Stimulated activated CD8-positive, alpha-beta memory T cell treated with anti-CD3 and anti-CD28 coated beads, Interleukin-12 subunit alpha, Interleukin-12 subunit beta, amount 100 ng/mL, for 24 hours (primary cell): Measurements from ENCODE around the gene USP36.
A peak's percentile ranks its signal among the peaks of the same experiment; 100 is the strongest.
"Not testable (repeated sequence)": the region's sequence is repeated elsewhere in the genome, so short reads cannot be mapped to it uniquely, and the experiment has no call there.

Experiments used
- DNase-seq: peaks from one replicate; pipeline ENCODE4 v3.0.0-alpha.2; 2020; ENCODE audit errors: extremely low read depth

Gene USP36

DNA sequence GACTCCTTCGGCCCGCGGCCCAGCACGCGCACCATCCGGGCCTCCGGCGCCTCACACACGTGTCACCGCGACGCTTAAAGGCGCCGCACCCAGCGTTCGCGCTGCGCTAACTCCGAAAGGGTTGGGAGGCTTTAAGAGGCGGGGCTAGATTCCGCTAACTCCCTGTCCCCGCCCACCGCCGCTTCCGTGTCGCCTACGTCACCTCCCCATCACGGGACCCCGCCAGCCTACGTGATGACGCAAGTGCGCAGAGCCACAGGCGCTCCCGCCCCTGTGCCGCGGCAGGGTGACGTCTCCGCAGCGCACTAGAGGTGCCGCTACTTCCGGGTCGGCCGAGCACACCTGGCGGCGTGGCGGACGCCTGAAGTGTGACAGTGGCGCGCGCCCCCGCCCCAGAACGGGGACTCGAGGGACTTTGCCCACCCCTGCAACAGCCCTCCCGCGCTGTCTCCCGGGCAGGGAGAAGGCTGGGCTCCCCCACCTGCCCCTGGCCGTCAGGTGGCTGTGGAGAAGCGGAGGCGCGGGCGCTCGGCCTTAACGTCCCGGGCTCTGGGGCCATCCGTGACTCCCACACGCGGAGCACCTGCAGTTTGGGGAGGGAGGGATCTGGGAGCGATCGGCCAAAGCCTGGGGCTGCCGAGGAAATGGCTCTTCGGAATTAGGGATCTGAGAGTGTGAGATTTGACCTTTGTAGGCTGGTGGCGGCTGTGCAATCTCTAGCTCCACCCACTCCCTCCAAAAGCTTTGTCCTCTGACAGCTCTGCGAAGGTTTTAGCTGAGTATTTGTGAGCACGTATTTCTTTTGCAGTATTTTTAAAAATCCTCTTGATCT is at the start of gene USP36:
Gene USP36 (minus strand): TSS at position 35 of the 832 bp plus-strand sequence. CDS start 4,451 bp downstream, outside the sequence.
- peak; percentile 100 for DNase-seq

- not testable (repeated sequence) for DNase-seq
These were observed 49.5 kb upstream of the USP36 start for GRCh38 chr17:78890096-78890495.

GRCh38 chr17:78889531-78889930 is 48.9 kb upstream of the USP36 start:
- no peak for DNase-seq

- DNase-seq: no peak
These were observed 48.4 kb upstream of the USP36 start for GRCh38 chr17:78888941-78889518.

DNA sequence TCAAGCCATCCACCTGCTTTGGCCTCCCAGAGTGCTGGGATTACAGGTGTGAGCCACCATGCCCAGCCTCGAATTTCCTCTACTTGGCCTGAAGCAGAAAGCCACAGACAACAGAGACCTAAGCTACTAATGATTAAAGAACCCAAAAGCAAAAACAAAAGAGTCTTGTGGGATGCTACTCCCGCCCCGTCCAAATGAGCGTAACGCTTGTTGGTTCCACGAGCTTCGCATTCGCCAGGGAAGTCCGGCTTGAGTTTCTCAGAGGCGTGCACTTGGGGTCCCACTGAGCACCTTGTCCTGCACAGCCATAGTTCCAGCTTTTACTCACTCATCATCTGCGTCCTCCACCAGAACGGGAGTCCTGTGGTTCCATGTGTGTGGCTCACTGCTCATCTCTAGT is 46.3 kb upstream of the USP36 start:
- no peak for DNase-seq

- DNase-seq: no peak
These were observed 45.3 kb upstream of the USP36 start for GRCh38 chr17:78885956-78886355.

GRCh38 chr17:78884876-78885667 is 44.5 kb upstream of the USP36 start:
- no peak for DNase-seq

DNA sequence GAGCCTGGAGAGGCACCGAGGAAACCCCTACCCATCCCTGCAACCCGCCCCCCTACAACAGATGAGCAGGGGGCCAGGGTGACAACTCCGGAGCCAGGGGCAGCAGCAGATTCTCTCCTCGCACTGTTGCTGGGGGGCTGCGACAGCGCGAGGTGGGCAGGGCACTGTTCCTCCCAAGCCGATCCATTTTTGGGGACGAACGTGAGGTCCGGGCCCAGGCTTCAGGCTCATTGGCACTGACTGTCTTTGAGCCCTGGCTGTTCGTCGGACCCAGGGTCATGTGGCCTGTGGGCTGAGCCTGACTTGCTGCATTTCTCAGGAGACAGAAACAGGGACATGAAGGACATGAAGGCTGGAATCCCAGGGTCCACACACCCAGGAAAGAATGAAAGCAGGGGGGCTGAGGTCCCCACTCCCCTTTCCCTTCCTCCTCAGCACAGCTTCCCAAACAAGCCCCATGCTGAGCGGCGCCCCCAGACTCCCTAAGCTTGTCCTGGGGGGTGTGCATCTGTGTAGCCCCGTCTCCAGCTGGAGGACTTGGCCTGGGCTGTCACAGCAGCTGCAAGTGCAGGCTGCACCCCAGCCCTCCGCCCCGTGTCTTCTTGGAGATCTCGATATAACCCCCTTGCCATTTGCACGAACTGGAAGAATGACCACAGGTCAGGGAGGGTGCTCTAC is 43.7 kb upstream of the USP36 start:
- DNase-seq: no peak

- no peak for DNase-seq
These were observed 43.0 kb upstream of the USP36 start for GRCh38 chr17:78883533-78884131.

- no peak for DNase-seq
These were observed 42.5 kb upstream of the USP36 start for GRCh38 chr17:78883089-78883532.

- DNase-seq: no peak
These were observed 42.0 kb upstream of the USP36 start for GRCh38 chr17:78882540-78883088.

GRCh38 chr17:78879635-78880186 is 39.1 kb upstream of the USP36 start:
- DNase-seq: no peak

- DNase-seq: no peak
These were observed 38.4 kb upstream of the USP36 start for GRCh38 chr17:78878871-78879527.

DNA sequence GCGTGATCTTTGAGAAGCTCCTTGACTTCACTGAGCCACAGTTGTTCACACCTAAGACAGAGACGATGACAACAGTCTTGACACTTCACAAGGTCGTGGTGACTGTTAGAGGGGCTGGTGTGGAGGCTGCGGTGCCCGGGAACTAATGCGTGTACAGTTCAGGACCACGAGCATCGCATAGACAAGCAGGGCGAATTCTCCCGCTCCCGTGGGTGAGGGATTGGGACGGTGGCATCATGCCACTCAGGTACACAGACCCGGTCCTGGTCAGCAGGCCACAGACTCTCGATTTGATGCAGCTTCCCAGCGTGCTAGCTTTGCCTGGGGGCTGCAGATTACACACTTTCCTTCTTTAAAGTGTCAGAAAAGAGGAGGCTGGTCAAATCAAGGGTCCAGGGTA is 37.6 kb upstream of the USP36 start:
- no peak for DNase-seq

DNA sequence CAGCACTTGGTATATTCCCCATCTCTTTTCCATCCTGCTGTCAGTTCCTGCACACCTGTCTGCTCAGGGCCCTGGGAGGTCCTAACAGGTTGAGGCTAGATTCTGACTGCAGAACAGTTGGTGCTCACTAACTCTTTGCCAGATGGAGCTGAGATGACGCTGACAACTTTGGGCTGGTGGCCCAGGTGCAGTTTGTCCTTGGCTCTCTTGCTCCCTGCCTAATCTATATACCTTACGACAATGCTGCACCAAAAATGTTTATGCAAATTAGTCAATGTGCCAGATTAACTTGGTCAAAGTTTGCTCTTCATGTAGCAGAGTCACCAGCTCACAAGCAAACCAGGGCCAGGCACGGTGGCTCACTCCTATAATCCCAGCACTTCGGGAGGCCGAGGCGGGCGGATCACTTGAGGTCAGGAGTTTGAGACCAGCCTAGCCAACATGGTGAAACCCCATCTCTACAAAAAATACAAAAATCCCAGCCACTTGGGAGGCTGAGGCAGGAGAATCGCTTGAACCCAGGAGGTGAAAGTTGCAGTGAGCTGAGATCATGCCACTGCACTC is 36.4 kb upstream of the USP36 start:
- DNase-seq: not testable (repeated sequence)

DNA sequence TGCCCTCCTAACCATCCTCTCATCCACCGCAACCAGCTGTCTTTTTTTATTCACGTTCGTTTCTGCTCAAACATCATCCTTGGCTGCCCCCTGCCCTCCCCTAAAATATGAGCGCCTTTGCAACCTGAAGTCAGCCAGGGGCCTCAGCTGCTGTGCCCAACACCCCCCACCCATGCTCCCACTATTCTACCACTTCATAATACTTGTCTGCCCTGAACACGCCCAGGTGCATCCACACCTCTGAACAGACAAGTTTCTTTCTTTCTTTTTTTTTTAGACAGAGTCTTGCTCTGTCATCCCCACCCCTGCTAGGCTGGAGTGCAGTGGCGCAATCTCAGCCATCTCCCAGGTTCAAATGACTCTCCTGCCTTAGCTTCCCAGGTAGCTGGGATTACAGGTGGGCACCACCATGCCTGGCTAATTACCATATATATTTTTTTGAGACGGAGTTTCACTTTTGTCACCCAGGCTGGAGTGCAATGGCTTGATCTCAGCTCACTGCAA is 35.5 kb upstream of the USP36 start:
- DNase-seq: no peak

- no peak for DNase-seq
These were observed 34.9 kb upstream of the USP36 start for GRCh38 chr17:78875363-78876093.

DNA sequence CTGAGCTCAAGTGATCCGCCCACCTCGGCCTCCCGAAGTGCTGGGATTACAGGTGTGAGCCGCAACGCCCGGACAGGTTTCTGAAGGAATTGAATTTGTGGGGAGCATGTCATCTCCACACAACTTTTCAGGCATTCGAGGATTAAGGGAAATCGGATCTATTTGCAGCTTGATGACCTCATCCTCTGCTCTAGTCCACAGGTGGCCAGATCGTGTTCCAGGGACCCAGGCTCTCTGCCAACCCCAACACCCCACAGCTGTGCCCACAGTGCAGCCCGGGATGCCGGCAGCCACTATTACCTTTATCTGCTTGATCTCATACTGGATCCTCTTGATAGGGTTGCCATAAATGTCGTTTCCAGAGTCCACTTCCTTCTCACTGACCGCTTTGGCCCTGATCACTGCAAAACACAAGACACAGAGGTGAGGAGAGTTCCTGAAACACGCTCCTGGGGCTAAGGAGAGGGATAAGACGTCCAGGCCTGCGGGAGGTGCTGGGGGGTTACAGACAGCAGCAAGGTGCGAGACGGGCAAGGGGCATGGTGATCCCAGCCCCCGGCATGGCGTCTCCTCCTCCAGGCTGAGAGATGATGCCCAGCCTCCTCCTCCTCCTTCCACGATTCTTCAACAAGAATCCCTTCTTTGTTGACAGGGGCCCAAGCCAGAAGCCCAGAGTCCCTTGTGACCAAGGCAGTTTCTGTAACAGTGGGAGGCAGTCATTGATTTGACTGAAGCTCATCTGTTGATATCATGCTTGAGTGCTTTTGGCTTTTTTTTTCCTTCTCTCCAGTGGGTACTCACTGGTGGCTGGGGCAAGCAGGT is 33.1 kb upstream of the USP36 start:
- no peak for DNase-seq
